GM23338 (cell line): ENCODE data around the gene PPP1R13L. TPM values are rescaled to one million over a fixed set of nuclear protein-coding genes. Genes with fewer than 3 reads are reported as not detected.

ENCODE experiments used
- ATAC-seq: fragments of 200-7000 bp; cut with Tn5 transposase; 3 replicates; pipeline ENCODE4 v1.9.1; 2020
- DNase-seq: peaks from one replicate; pipeline ENCODE4 v3.0.0-alpha.2; 2015; ENCODE audit warnings: low spot score
- H2AFZ ChIP-seq: fragments of 200-600 bp; sonication (generic); 2 replicates; pipeline ENCODE4 v1.8.0; 2016; ENCODE audit warnings: antibody characterized with exemption, mild to moderate bottlenecking, moderate library complexity
- H3F3A ChIP-seq: fragments of 200-600 bp; sonication (generic); replicated peaks from 2 replicates; pipeline ENCODE4 v1.8.0; 2017; ENCODE audit warnings: antibody characterized with exemption, mixed run types, low read depth
- H3K27ac ChIP-seq: fragments of 200-600 bp; sonication (generic); 2 replicates; pipeline ENCODE4 v1.6.1; 2016; ENCODE audit warnings: low read depth
- H3K27me3 ChIP-seq: fragments of 200-600 bp; sonication (generic); 2 replicates; pipeline ENCODE4 v1.8.0; 2016; ENCODE audit warnings: mild to moderate bottlenecking, mixed run types, moderate library complexity; ENCODE audit not compliant: insufficient read depth
- H3K36me3 ChIP-seq: fragments of 200-600 bp; sonication (generic); 2 replicates; pipeline ENCODE4 v1.8.0; 2016; ENCODE audit warnings: mild to moderate bottlenecking; ENCODE audit not compliant: insufficient read depth
- H3K4me1 ChIP-seq: fragments of 200-600 bp; sonication (generic); 2 replicates; pipeline ENCODE4 v1.8.0; 2016; ENCODE audit warnings: mild to moderate bottlenecking, moderate library complexity; ENCODE audit not compliant: insufficient read depth
- H3K4me2 ChIP-seq: fragments of 200-600 bp; sonication (generic); 2 replicates; pipeline ENCODE4 v1.7.1; 2017; ENCODE audit warnings: mixed run types
- H3K4me3 ChIP-seq: fragments of 200-600 bp; sonication (generic); 2 replicates; pipeline ENCODE4 v1.6.1; 2016; ENCODE audit warnings: mixed run types
- H3K79me2 ChIP-seq: fragments of 200-600 bp; sonication (generic); replicated peaks from 2 replicates; pipeline ENCODE4 v1.8.0; 2017; ENCODE audit warnings: mild to moderate bottlenecking; ENCODE audit not compliant: insufficient read depth
- H3K9me2 ChIP-seq: fragments of 200-600 bp; sonication (generic); 2 replicates; pipeline ENCODE4 v1.8.0; 2017; ENCODE audit not compliant: insufficient read depth
- H4K20me1 ChIP-seq: fragments of 200-600 bp; sonication (generic); replicated peaks from 2 replicates; pipeline ENCODE4 v1.8.0; 2017; ENCODE audit warnings: mild to moderate bottlenecking; ENCODE audit not compliant: insufficient read depth
- H3K27ac Mint-ChIP-seq: 2 replicates; pipeline ENCODE4 v1.8.0; 2020; ENCODE audit warnings: inconsistent platforms, mild to moderate bottlenecking, moderate library complexity, mixed read lengths
- H3K27me3 Mint-ChIP-seq: 3 replicates; pipeline ENCODE4 v1.8.0; 2022; ENCODE audit warnings: low read depth, mild to moderate bottlenecking, moderate library complexity, mixed read lengths, inconsistent platforms; ENCODE audit not compliant: insufficient read depth, poor library complexity
- H3K36me3 Mint-ChIP-seq: 3 replicates; pipeline ENCODE4 v1.8.0; 2021; ENCODE audit warnings: low read depth, mild to moderate bottlenecking, inconsistent platforms, moderate library complexity, mixed read lengths
- H3K4me1 Mint-ChIP-seq: 3 replicates; pipeline ENCODE4 v1.8.0; 2020; ENCODE audit warnings: mild to moderate bottlenecking, inconsistent platforms, mixed read lengths
- H3K4me3 Mint-ChIP-seq: 3 replicates; pipeline ENCODE4 v1.8.0; 2021; ENCODE audit warnings: moderate library complexity, mild to moderate bottlenecking, inconsistent platforms, mixed read lengths
- H3K9me3 Mint-ChIP-seq: 3 replicates; pipeline ENCODE4 v1.8.0; 2020; ENCODE audit warnings: moderate library complexity, mild to moderate bottlenecking, inconsistent platforms, mixed read lengths
- CREB1 ChIP-seq: fragments of 250-450 bp; sonication (Bioruptor Pico); IDR thresholded peaks from 2 replicates; pipeline ENCODE4 v1.5.0; 2020; ENCODE audit warnings: low read depth, mild to moderate bottlenecking, moderate library complexity
- NANOG ChIP-seq: IDR thresholded peaks from 2 replicates; pipeline ENCODE4 v1.6.1; 2016; ENCODE audit warnings: antibody characterized with exemption, borderline replicate concordance
- POLR2AphosphoS5 ChIP-seq: IDR thresholded peaks from 2 replicates; pipeline ENCODE4 v1.6.1; 2016; ENCODE audit warnings: antibody characterized with exemption, low read depth
- ZNF114 ChIP-seq: fragments of 250-450 bp; sonication (Bioruptor Pico); IDR thresholded peaks from 2 replicates; pipeline ENCODE4 v1.5.0; 2020; ENCODE audit warnings: mild to moderate bottlenecking, moderate library complexity
- ZNF331 ChIP-seq: fragments of 250-450 bp; sonication (Bioruptor Pico); IDR thresholded peaks from 2 replicates; pipeline ENCODE4 v1.5.0; 2020; ENCODE audit warnings: low read depth, mild to moderate bottlenecking, moderate library complexity
- polyA plus RNA-seq: library from polyadenylated mRNA; unstranded; fragments of >200 nt; fragmentation: Nextera tagmentation; extraction: Ambion mirVana; gene quantifications from 2 replicates; pipeline ENCODE4 v1.2.1, GENCODE V29; 2016
- total RNA-seq: library from RNA; depleted of rRNA; stranded (reverse); fragments of >200 nt; shearing (Covaris generic); gene quantifications from 2 replicates; pipeline ENCODE4 v1.2.3, GENCODE V29; 2014
- TF ChIP-seq, protein P1 (sequence below): IDR thresholded peaks from one replicate; pipeline ENCODE4 v1.6.1; 2018; ENCODE audit warnings: antibody characterized with exemption; ENCODE audit not compliant: unreplicated experiment
- TF ChIP-seq, protein P2 (sequence below), 2 experiments: fragments of 200-600 bp in 1 of 2; sonication (generic) in 1 of 2; conservative IDR thresholded peaks; 2 replicates each; pipeline versions ENCODE4 v1.5.1 to v1.6.1; 2016 to 2017; ENCODE audit warnings: antibody characterized with exemption in 2 of 2, low read depth in 2 of 2, mild to moderate bottlenecking in 2 of 2, moderate library complexity in 1 of 2

The PPP1R13L gene
- total and polyA plus RNA-seq, 2 experiments from 2014 or later: 9.6 to 15.5 TPM

DNA sequence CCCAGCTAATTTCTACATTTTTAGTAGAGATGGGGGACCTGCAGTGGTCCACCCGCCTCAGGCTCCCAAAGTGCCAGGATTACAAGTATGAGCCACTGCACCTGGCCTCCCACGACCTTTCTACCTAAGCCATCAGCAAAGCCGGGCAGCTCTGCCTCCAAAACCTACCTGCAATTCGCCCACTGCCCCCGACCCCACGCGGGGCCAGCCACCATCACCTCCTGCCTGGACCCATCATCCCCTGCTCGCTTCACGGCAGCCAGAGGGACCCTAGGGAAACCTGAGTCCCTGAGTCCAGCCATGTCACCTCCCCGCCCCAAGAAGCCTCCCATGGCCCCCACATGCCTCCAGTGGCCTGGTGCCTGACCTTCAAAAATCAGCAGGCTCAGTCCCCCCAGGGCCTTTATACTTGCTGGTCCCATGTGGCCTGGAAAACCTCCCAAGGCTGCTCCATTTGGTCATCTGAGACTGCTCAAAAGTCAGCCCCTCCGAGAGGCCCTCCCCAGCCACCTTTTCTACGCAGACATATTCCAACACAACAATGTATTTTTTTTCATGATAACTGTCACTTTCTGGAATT is 46.6 kb downstream of the PPP1R13L start (continued):
- TF ChIP-seq, protein P1, sequence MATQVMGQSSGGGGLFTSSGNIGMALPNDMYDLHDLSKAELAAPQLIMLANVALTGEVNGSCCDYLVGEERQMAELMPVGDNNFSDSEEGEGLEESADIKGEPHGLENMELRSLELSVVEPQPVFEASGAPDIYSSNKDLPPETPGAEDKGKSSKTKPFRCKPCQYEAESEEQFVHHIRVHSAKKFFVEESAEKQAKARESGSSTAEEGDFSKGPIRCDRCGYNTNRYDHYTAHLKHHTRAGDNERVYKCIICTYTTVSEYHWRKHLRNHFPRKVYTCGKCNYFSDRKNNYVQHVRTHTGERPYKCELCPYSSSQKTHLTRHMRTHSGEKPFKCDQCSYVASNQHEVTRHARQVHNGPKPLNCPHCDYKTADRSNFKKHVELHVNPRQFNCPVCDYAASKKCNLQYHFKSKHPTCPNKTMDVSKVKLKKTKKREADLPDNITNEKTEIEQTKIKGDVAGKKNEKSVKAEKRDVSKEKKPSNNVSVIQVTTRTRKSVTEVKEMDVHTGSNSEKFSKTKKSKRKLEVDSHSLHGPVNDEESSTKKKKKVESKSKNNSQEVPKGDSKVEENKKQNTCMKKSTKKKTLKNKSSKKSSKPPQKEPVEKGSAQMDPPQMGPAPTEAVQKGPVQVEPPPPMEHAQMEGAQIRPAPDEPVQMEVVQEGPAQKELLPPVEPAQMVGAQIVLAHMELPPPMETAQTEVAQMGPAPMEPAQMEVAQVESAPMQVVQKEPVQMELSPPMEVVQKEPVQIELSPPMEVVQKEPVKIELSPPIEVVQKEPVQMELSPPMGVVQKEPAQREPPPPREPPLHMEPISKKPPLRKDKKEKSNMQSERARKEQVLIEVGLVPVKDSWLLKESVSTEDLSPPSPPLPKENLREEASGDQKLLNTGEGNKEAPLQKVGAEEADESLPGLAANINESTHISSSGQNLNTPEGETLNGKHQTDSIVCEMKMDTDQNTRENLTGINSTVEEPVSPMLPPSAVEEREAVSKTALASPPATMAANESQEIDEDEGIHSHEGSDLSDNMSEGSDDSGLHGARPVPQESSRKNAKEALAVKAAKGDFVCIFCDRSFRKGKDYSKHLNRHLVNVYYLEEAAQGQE: no peak
- no peak for TF ChIP-seq NANOG
- TF ChIP-seq CREB1 (CRISPR knock-in tag): no peak
- TF ChIP-seq, protein P2, sequence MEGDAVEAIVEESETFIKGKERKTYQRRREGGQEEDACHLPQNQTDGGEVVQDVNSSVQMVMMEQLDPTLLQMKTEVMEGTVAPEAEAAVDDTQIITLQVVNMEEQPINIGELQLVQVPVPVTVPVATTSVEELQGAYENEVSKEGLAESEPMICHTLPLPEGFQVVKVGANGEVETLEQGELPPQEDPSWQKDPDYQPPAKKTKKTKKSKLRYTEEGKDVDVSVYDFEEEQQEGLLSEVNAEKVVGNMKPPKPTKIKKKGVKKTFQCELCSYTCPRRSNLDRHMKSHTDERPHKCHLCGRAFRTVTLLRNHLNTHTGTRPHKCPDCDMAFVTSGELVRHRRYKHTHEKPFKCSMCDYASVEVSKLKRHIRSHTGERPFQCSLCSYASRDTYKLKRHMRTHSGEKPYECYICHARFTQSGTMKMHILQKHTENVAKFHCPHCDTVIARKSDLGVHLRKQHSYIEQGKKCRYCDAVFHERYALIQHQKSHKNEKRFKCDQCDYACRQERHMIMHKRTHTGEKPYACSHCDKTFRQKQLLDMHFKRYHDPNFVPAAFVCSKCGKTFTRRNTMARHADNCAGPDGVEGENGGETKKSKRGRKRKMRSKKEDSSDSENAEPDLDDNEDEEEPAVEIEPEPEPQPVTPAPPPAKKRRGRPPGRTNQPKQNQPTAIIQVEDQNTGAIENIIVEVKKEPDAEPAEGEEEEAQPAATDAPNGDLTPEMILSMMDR (conservative IDR thresholded peaks at IDR 0.05; ENCODE audit: low read depth in 2 of 2): no peak
- no peak for TF ChIP-seq ZNF114 (CRISPR knock-in tag)
- TF ChIP-seq ZNF331 (CRISPR knock-in tag): no peak
- no peak for TF ChIP-seq POLR2AphosphoS5

DNA sequence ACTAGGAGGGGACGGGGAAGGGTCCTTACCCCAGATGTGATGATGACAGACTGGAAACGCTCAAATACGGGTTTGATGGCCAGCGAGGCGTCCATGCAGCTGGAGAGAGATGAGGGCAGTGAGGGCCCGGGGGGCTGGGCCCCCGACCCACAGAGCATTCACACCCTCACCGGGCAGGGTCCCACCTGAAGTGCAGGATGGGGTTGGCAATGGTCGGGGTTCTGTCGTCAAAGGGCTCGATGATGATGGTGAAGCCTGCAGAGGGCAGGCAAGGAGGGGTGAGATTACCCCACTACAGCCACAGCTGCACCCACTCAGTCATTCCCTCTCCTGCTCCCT is 47.5 kb downstream of the PPP1R13L start:
- H3K4me2 ChIP-seq: no peak overlapping the region
- no peaks in the 10 kb centered on the region for H3K27me3 ChIP-seq
- H3K9me3 Mint-ChIP-seq: no peaks in the 10 kb centered on the region
- H3K4me3 ChIP-seq: no peak overlapping the region
- peaks cover 10% of the 10 kb centered on the region for H4K20me1 ChIP-seq
- no peak overlapping the region for H3K4me3 Mint-ChIP-seq
- H3K4me1 ChIP-seq: no peaks in the 10 kb centered on the region
- ATAC-seq (no peak), DNase-seq (no peak)
- no peaks in the 10 kb centered on the region; the same call in 2 of the 3 replicates for H3K4me1 Mint-ChIP-seq
- peaks cover 23% of the 10 kb centered on the region for H3K27me3 Mint-ChIP-seq
- H3K9me2 ChIP-seq: no peaks in the 10 kb centered on the region
- H3K27ac ChIP-seq: no peak overlapping the region
- TF ChIP-seq CREB1 (CRISPR knock-in tag) (no peak), POLR2AphosphoS5 (no peak), ZNF114 (CRISPR knock-in tag) (no peak)
- no peak overlapping the region for H2AFZ ChIP-seq
- H3K36me3 ChIP-seq: peaks cover 38% of the 10 kb centered on the region
- H3F3A ChIP-seq: no peaks in the 10 kb centered on the region
- no peaks in the 10 kb centered on the region for H3K79me2 ChIP-seq
- no peak overlapping the region for H3K27ac Mint-ChIP-seq
- peaks cover 87% of the 10 kb centered on the region for H3K36me3 Mint-ChIP-seq
